HEK293T (cell line): ENCODE measurements around the gene DHDH.
"Not testable (repeated sequence)": the region's sequence is repeated elsewhere in the genome, so short reads cannot be mapped to it uniquely, and the experiment has no call there.

ENCODE experiments used
- CTCF ChIA-PET: fragments of 350-600 bp; formaldehyde crosslinking; extraction: SDS; loops from one replicate; lab custom pipeline; 2021; ENCODE audit warnings: antibody characterized with exemption, inconsistent platforms; lab: Yijun Ruan, JAX
- POLR2A ChIA-PET: fragments of 350-600 bp; formaldehyde crosslinking; extraction: SDS; loops from one replicate; lab custom pipeline; 2020; ENCODE audit warnings: antibody characterized with exemption, inconsistent platforms; lab: Yijun Ruan, JAX
- DNase-seq: peaks from one replicate; pipeline ENCODE4 v3.0.0; 2012; ENCODE audit warnings: mixed read lengths; ENCODE audit errors: extremely low spot score
- ARNT ChIP-seq: fragments of 450-650 bp; IDR thresholded peaks from 2 replicates; pipeline ENCODE4 v1.6.1; 2017; ENCODE audit warnings: mild to moderate bottlenecking
- BHLHE40 ChIP-seq: fragments of 450-650 bp; IDR thresholded peaks from 2 replicates; pipeline ENCODE4 v1.6.1; 2016; ENCODE audit warnings: mild to moderate bottlenecking, moderate library complexity, borderline replicate concordance
- CTBP1 ChIP-seq: fragments of 450-650 bp; IDR thresholded peaks from 2 replicates; pipeline ENCODE4 v1.6.1; 2016; ENCODE audit warnings: borderline replicate concordance
- ELF4 ChIP-seq: fragments of 450-650 bp; IDR thresholded peaks from 2 replicates; pipeline ENCODE4 v1.6.1; 2017; ENCODE audit warnings: antibody characterized with exemption
- FOXA1 ChIP-seq: fragments of 450-650 bp; IDR thresholded peaks from 2 replicates; pipeline ENCODE4 v1.6.1; 2016; ENCODE audit warnings: mild to moderate bottlenecking
- FOXK2 ChIP-seq: fragments of 450-650 bp; IDR thresholded peaks from 2 replicates; pipeline ENCODE4 v1.6.1; 2016; ENCODE audit warnings: mild to moderate bottlenecking
- FOXM1 ChIP-seq: fragments of 450-650 bp; IDR thresholded peaks from 2 replicates; pipeline ENCODE4 v1.6.1; 2017; ENCODE audit warnings: mild to moderate bottlenecking, borderline replicate concordance
- HDGF ChIP-seq: fragments of 450-650 bp; IDR thresholded peaks from 2 replicates; pipeline ENCODE4 v1.6.1; 2017; ENCODE audit warnings: antibody characterized with exemption, borderline replicate concordance
- L3MBTL2 ChIP-seq: fragments of 450-650 bp; conservative IDR thresholded peaks from 2 replicates; pipeline ENCODE4 v1.6.1; 2016; ENCODE audit warnings: mild to moderate bottlenecking
- LEF1 ChIP-seq: fragments of 450-650 bp; IDR thresholded peaks from 2 replicates; pipeline ENCODE4 v1.6.1; 2017; ENCODE audit warnings: mild to moderate bottlenecking, borderline replicate concordance
- NFRKB ChIP-seq: fragments of 450-650 bp; IDR thresholded peaks from 2 replicates; pipeline ENCODE4 v1.6.1; 2016; ENCODE audit warnings: mild to moderate bottlenecking, moderate library complexity
- SP1 ChIP-seq: fragments of 450-650 bp; IDR thresholded peaks from 2 replicates; pipeline ENCODE4 v1.6.1; 2017
- SUZ12 ChIP-seq: fragments of 450-650 bp; IDR thresholded peaks from 2 replicates; pipeline ENCODE4 v1.6.1; 2016; ENCODE audit warnings: mild to moderate bottlenecking
- TARDBP ChIP-seq: fragments of 450-650 bp; IDR thresholded peaks from 2 replicates; pipeline ENCODE4 v1.6.1; 2016
- ZNF384 ChIP-seq: fragments of 450-650 bp; IDR thresholded peaks from 2 replicates; pipeline ENCODE4 v1.6.1; 2016
- TF ChIP-seq, protein P1 (sequence below): fragments of 450-650 bp; IDR thresholded peaks from 2 replicates; pipeline ENCODE4 v1.6.1; 2016

The DHDH gene

GRCh38 chr19:48933382-48933932 is at the start of gene DHDH:
Gene DHDH (plus strand): TSS chr19:48933699. CDS start chr19:48933722, 23 bp downstream.
- CTCF ChIA-PET: interaction anchor here (0.8 to 1.4 kb wide), 3 partner anchors 21 to 60 kb away, joined by 3 to 6 read pairs (median 3); partner anchors contain the start of genes BAX, GYS1 and RUVBL2
- TF ChIP-seq L3MBTL2: peak; percentile 63
- no peak for TF ChIP-seq FOXA1
- DNase-seq: peak; percentile 85
- POLR2A ChIA-PET: interaction anchor here (0.6 to 1.9 kb wide), 7 partner anchors 9 to 61 kb away, joined by 3 to 13 read pairs (median 4); partner anchors contain the start of genes BAX and PPP1R15A

DNA sequence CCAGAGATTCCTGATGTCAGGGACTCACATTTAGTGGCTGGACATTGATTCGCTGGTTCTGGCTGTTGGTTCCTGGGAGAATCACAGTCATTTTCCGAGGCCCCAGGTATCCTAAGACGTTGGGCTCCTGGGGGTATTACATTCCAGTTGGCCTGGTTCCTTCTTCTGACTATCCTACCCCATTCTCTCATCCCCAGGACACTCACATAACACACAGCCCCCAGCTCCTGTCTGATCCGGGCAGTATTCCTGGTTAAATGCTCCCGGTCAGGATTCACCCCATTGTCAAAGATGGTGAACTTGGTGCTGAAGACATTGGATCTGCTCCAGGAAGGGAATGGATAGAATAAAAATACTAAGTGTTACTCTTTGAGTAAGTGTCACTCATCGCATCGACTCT is 49.8 kb upstream of the DHDH start:
- no peak for TF ChIP-seq ELF4
- DNase-seq: no peak
- ChIA-PET CTCF (interaction anchor here (0.6 kb wide), 1 partner anchor 37 kb away, joined by 3 read pairs; no protein-coding TSS in a partner anchor), POLR2A (interaction anchor here (1.4 kb wide), 1 partner anchor 12 kb away, joined by 4 read pairs; the partner anchor contains the start of gene PPP1R15A)

GRCh38 chr19:48887861-48888612 is 45.5 kb upstream of the DHDH start:
- ChIA-PET CTCF (no interaction called here), POLR2A (interaction anchor here (1.2 to 2.9 kb wide), 2 partner anchors 14 to 15 kb away, joined by 3 to 16 read pairs; partner anchors contain the start of gene PPP1R15A)
- no peak for DNase-seq
- TF ChIP-seq FOXM1 (no peak), TARDBP (no peak), LEF1 (no peak), ELF4 (no peak), CTBP1 (no peak), NFRKB (no peak), ARNT (no peak), FOXA1 (no peak), ZNF384 (no peak), FOXK2 (no peak), SP1 (no peak), L3MBTL2 (no peak), SUZ12 (no peak), BHLHE40 (no peak), HDGF (no peak)
- TF ChIP-seq, protein P1, sequence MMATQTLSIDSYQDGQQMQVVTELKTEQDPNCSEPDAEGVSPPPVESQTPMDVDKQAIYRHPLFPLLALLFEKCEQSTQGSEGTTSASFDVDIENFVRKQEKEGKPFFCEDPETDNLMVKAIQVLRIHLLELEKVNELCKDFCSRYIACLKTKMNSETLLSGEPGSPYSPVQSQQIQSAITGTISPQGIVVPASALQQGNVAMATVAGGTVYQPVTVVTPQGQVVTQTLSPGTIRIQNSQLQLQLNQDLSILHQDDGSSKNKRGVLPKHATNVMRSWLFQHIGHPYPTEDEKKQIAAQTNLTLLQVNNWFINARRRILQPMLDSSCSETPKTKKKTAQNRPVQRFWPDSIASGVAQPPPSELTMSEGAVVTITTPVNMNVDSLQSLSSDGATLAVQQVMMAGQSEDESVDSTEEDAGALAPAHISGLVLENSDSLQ: no peak

GRCh38 chr19:48889496-48889895 is 44.0 kb upstream of the DHDH start:
- POLR2A ChIA-PET: interaction anchor here (0.8 to 1.2 kb wide), 3 partner anchors 11 to 18 kb away, joined by 3 to 7 read pairs (median 3); partner anchors contain the start of gene NUCB1
- CTCF ChIA-PET, DNase-seq: not testable (repeated sequence)

DNA sequence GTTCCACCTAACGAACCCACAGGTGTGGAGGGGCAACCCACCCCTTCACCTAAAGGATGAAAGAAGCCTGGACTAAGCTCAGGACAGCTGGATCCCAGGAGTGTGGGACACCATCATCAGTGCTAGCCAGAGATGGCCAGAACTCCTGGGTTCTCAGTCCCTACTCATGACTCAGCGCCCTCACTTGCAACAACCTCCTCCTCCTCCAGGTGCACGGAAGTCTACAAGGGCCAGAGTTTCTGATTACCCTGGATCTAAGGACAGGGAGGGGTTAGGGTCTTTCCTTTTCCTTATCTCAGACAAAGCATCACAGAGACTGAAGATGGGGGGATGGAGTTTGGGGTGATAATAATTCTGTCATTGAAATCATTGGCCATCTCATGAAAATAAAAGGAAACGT is 42.9 kb upstream of the DHDH start:
- ChIA-PET POLR2A (no interaction called here), CTCF (no interaction called here)
- DNase-seq: no peak
- TF ChIP-seq LEF1 (no peak), CTBP1 (no peak), FOXM1 (no peak), ARNT (no peak), FOXK2 (no peak), ELF4 (no peak), TARDBP (no peak), ZNF384 (no peak)
- TF ChIP-seq, protein P1: no peak

DNA sequence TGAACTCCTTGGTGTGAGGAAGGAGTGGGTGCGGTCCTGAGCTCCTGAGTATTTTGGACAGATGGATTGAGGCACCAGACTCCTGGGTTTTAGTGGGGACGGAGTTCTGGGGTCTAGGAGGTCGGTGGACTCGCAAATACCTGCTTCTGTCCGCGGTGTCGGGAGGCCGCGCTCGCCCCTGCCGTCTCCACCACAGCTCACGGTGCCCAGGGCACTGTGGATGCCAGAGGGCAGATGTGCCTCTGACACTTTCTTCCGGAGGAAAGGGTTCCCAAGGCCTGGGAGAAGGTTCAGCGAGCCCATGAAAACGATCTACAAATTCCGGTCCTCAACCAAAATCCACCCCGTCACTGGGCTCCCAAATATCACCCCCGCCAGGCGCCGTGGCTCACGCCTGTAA is 38.3 kb upstream of the DHDH start:
- DNase-seq: no peak
- ChIA-PET CTCF (no interaction called here), POLR2A (interaction anchor here (1.2 to 2.2 kb wide), 3 partner anchors 19 to 23 kb away, joined by 4 to 7 read pairs (median 5); partner anchors contain the start of gene PPP1R15A)
- TF ChIP-seq LEF1 (no peak), FOXK2 (no peak), FOXM1 (no peak), CTBP1 (no peak)

- DNase-seq: peak; percentile 82
- ChIA-PET CTCF (no interaction called here), POLR2A (interaction anchor here (0.7 to 2.2 kb wide), 4 partner anchors 20 to 277 kb away, joined by 3 to 7 read pairs (median 4); partner anchors contain the start of genes PPP1R15A, RPL18 and SPHK2)
- TF ChIP-seq ARNT (no peak), FOXM1 (no peak), BHLHE40 (no peak), LEF1 (no peak), FOXK2 (no peak)
- TF ChIP-seq, protein P1: no peak
Measured at GRCh38 chr19:48896191-48896720, 37.2 kb upstream of the DHDH start.
